ENCODE measurements around the gene CRB3. TPM values are rescaled to one million over a fixed set of nuclear protein-coding genes. Genes with fewer than 3 reads are reported as not detected.

CRB3 gene
- total and polyA plus RNA-seq, 2 of the 13 experiments (the other 11 are each of a cell fraction or from before 2014, with no cell fraction given), result 10.6 to 25.6 TPM

DNA sequence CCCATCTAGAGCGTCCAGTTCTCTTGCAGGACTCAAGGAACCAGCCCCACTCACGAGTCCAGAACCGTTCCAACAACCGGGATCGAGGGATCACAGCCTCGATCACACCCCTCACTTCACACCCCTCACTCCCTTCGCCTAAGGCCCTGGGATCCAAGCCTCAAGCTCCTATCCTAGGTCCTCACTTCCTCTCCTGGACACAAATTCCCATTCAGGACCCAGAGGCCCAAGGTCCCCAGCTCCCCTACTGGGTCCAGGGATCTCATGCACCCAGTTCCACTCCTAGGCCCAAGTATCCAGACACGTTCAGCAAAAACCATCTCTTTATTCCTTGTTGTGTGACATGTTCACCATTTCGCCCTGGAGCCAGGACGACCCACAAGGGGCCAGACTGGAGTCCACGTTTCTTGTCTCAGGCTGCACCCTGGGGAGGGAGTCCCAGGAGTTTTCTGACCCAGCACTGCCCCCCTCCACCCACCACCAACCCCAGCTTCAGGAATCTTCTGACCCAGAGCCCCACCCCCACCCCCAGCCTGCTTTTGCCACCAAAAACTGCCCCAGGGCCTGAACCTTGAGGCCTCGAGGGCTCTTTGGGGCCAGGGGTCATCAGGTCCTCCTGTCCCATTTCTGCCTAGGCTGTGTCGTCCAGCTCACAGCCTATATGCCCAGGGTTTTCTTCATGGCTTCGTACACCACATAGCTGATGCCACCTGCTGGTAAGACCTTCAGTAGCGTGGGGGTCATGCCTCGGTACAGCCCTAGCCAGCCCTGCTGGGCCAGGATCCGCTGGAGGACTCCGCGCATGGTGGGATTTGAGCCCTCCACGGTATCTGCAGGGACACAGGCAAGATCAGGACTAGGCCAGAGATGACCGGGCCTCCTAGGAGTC lies 38.1 kb upstream of the CRB3 start (continued):
- TF ChIP-seq, protein P1, sequence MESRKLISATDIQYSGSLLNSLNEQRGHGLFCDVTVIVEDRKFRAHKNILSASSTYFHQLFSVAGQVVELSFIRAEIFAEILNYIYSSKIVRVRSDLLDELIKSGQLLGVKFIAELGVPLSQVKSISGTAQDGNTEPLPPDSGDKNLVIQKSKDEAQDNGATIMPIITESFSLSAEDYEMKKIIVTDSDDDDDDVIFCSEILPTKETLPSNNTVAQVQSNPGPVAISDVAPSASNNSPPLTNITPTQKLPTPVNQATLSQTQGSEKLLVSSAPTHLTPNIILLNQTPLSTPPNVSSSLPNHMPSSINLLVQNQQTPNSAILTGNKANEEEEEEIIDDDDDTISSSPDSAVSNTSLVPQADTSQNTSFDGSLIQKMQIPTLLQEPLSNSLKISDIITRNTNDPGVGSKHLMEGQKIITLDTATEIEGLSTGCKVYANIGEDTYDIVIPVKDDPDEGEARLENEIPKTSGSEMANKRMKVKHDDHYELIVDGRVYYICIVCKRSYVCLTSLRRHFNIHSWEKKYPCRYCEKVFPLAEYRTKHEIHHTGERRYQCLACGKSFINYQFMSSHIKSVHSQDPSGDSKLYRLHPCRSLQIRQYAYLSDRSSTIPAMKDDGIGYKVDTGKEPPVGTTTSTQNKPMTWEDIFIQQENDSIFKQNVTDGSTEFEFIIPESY (CRISPR knock-in tag; IDR thresholded peaks at IDR 0.05), result peak; percentile 96
- TF ChIP-seq, protein P2, sequence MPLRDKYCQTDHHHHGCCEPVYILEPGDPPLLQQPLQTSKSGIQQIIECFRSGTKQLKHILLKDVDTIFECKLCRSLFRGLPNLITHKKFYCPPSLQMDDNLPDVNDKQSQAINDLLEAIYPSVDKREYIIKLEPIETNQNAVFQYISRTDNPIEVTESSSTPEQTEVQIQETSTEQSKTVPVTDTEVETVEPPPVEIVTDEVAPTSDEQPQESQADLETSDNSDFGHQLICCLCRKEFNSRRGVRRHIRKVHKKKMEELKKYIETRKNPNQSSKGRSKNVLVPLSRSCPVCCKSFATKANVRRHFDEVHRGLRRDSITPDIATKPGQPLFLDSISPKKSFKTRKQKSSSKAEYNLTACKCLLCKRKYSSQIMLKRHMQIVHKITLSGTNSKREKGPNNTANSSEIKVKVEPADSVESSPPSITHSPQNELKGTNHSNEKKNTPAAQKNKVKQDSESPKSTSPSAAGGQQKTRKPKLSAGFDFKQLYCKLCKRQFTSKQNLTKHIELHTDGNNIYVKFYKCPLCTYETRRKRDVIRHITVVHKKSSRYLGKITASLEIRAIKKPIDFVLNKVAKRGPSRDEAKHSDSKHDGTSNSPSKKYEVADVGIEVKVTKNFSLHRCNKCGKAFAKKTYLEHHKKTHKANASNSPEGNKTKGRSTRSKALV (CRISPR knock-in tag; IDR thresholded peaks at IDR 0.05), result no peak
- TF ChIP-seq ZNF331 (CRISPR knock-in tag; IDR thresholded peaks at IDR 0.05), result no peak
- peak; percentile 75; the same call in 1 of the 2 replicates for TF ChIP-seq CHD4 (IDR thresholded peaks at IDR 0.05; ENCODE audit: borderline replicate concordance, low read length)
- TF ChIP-seq ZNF552 (CRISPR knock-in tag; IDR thresholded peaks at IDR 0.05; ENCODE audit: borderline replicate concordance), result no peak
- TF ChIP-seq, protein P3, sequence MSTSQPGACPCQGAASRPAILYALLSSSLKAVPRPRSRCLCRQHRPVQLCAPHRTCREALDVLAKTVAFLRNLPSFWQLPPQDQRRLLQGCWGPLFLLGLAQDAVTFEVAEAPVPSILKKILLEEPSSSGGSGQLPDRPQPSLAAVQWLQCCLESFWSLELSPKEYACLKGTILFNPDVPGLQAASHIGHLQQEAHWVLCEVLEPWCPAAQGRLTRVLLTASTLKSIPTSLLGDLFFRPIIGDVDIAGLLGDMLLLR (CRISPR knock-in tag; IDR thresholded peaks at IDR 0.05), result no peak
- no peak for TF ChIP-seq CBX1 (IDR thresholded peaks at IDR 0.05; ENCODE audit: low read depth)
- TF ChIP-seq, protein P4, sequence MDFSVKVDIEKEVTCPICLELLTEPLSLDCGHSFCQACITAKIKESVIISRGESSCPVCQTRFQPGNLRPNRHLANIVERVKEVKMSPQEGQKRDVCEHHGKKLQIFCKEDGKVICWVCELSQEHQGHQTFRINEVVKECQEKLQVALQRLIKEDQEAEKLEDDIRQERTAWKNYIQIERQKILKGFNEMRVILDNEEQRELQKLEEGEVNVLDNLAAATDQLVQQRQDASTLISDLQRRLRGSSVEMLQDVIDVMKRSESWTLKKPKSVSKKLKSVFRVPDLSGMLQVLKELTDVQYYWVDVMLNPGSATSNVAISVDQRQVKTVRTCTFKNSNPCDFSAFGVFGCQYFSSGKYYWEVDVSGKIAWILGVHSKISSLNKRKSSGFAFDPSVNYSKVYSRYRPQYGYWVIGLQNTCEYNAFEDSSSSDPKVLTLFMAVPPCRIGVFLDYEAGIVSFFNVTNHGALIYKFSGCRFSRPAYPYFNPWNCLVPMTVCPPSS (IDR thresholded peaks at IDR 0.05), result no peak
- TF ChIP-seq, protein P5, sequence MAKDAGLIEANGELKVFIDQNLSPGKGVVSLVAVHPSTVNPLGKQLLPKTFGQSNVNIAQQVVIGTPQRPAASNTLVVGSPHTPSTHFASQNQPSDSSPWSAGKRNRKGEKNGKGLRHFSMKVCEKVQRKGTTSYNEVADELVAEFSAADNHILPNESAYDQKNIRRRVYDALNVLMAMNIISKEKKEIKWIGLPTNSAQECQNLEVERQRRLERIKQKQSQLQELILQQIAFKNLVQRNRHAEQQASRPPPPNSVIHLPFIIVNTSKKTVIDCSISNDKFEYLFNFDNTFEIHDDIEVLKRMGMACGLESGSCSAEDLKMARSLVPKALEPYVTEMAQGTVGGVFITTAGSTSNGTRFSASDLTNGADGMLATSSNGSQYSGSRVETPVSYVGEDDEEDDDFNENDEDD (CRISPR knock-in tag; IDR thresholded peaks at IDR 0.05; ENCODE audit: borderline replicate concordance), result no peak
- 0 out of 2 replicates have a peak, but pooled peaks have one; percentile 51 for TF ChIP-seq ZNF225 (CRISPR knock-in tag; IDR thresholded peaks at IDR 0.05)
- TF ChIP-seq, protein P6, sequence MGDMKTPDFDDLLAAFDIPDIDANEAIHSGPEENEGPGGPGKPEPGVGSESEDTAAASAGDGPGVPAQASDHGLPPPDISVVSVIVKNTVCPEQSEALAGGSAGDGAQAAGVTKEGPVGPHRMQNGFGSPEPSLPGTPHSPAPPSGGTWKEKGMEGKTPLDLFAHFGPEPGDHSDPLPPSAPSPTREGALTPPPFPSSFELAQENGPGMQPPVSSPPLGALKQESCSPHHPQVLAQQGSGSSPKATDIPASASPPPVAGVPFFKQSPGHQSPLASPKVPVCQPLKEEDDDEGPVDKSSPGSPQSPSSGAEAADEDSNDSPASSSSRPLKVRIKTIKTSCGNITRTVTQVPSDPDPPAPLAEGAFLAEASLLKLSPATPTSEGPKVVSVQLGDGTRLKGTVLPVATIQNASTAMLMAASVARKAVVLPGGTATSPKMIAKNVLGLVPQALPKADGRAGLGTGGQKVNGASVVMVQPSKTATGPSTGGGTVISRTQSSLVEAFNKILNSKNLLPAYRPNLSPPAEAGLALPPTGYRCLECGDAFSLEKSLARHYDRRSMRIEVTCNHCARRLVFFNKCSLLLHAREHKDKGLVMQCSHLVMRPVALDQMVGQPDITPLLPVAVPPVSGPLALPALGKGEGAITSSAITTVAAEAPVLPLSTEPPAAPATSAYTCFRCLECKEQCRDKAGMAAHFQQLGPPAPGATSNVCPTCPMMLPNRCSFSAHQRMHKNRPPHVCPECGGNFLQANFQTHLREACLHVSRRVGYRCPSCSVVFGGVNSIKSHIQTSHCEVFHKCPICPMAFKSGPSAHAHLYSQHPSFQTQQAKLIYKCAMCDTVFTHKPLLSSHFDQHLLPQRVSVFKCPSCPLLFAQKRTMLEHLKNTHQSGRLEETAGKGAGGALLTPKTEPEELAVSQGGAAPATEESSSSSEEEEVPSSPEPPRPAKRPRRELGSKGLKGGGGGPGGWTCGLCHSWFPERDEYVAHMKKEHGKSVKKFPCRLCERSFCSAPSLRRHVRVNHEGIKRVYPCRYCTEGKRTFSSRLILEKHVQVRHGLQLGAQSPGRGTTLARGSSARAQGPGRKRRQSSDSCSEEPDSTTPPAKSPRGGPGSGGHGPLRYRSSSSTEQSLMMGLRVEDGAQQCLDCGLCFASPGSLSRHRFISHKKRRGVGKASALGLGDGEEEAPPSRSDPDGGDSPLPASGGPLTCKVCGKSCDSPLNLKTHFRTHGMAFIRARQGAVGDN (CRISPR knock-in tag; IDR thresholded peaks at IDR 0.05), result peak; percentile 68
- TF ChIP-seq, protein P7, sequence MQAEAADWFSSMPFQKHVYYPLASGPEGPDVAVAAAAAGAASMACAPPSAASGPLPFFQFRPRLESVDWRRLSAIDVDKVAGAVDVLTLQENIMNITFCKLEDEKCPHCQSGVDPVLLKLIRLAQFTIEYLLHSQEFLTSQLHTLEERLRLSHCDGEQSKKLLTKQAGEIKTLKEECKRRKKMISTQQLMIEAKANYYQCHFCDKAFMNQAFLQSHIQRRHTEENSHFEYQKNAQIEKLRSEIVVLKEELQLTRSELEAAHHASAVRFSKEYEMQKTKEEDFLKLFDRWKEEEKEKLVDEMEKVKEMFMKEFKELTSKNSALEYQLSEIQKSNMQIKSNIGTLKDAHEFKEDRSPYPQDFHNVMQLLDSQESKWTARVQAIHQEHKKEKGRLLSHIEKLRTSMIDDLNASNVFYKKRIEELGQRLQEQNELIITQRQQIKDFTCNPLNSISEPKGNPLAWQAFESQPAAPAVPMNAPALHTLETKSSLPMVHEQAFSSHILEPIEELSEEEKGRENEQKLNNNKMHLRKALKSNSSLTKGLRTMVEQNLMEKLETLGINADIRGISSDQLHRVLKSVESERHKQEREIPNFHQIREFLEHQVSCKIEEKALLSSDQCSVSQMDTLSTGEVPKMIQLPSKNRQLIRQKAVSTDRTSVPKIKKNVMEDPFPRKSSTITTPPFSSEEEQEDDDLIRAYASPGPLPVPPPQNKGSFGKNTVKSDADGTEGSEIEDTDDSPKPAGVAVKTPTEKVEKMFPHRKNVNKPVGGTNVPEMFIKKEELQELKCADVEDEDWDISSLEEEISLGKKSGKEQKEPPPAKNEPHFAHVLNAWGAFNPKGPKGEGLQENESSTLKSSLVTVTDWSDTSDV (CRISPR knock-in tag; IDR thresholded peaks at IDR 0.05), result peak; percentile 47; the same call in 1 of the 2 replicates
- TF ChIP-seq PAX8 (CRISPR knock-in tag; IDR thresholded peaks at IDR 0.05; ENCODE audit: borderline replicate concordance), result no peak

Measured in HepG2 (cell line).